HL-60 (cell line): ENCODE data around the gene ARID1B.

Source experiments
- DNase-seq, 2 experiments: peaks; one replicate each; pipeline ENCODE4 v3.0.0-alpha.2; 2010 to 2020; ENCODE audit warnings: low read depth in 1 of 2, low spot score in 1 of 2
- H3K27ac ChIP-seq: fragments of 250-450 bp; sonication (Bioruptor Pico); replicated peaks from 2 replicates; pipeline ENCODE4 v1.5.1; 2020; ENCODE audit warnings: mild to moderate bottlenecking, moderate library complexity
- H3K27me3 ChIP-seq: fragments of 250-450 bp; sonication (Bioruptor Pico); 2 replicates; pipeline ENCODE4 v1.5.1; 2021; ENCODE audit warnings: mild to moderate bottlenecking, moderate library complexity; ENCODE audit not compliant: insufficient read depth, poor library complexity, severe bottlenecking
- H3K4me3 ChIP-seq: replicated peaks from 2 replicates; pipeline ENCODE4 v1.5.1; 2011; ENCODE audit warnings: mild to moderate bottlenecking, control low read depth, low read length; ENCODE audit not compliant: insufficient read depth
- CTCF ChIP-seq: IDR thresholded peaks from one replicate; pipeline ENCODE4 v1.5.1; 2011; ENCODE audit warnings: low read length, control low read depth, inconsistent platforms; ENCODE audit not compliant: insufficient read depth
- GABPA ChIP-seq: IDR thresholded peaks from 2 replicates; pipeline ENCODE4 v1.6.1; 2012; ENCODE audit warnings: low read depth
- POLR2AphosphoS5 ChIP-seq: IDR thresholded peaks from 2 replicates; pipeline ENCODE4 v1.6.1; 2012; ENCODE audit warnings: low read depth
- REST ChIP-seq: IDR thresholded peaks from 2 replicates; pipeline ENCODE4 v1.6.1; 2012; ENCODE audit warnings: low read depth; ENCODE audit not compliant: insufficient replicate concordance
- SPI1 ChIP-seq: IDR thresholded peaks from 2 replicates; pipeline ENCODE4 v1.6.1; 2012; ENCODE audit warnings: low read depth, mild to moderate bottlenecking, borderline replicate concordance

The ARID1B gene

GRCh38 chr6:157203312-157203744 lies 426.1 kb downstream of the ARID1B start:
- TF ChIP-seq GABPA (no peak), REST (no peak), POLR2AphosphoS5 (no peak), SPI1 (no peak), CTCF (no peak)
- Histone ChIP-seq H3K4me3 (no peak overlapping the region), H3K27me3 (no peaks in the 10 kb centered on the region), H3K27ac (no peak overlapping the region)
- no peak for DNase-seq

- DNase-seq = no peak
- no peak for TF ChIP-seq GABPA
- TF ChIP-seq REST = no peak
- no peak for TF ChIP-seq POLR2AphosphoS5
- no peak for TF ChIP-seq CTCF
- no peak for TF ChIP-seq SPI1
- Histone ChIP-seq H3K27me3 (no peaks in the 10 kb centered on the region), H3K4me3 (no peak overlapping the region), H3K27ac (no peak overlapping the region)
Measured at GRCh38 chr6:157203764-157204163, 426.6 kb downstream of the ARID1B start.

GRCh38 chr6:157205473-157206358 lies 428.5 kb downstream of the ARID1B start:
- no peak for DNase-seq
- TF ChIP-seq REST (no peak), CTCF (no peak)
- no peak overlapping the region for H3K27ac ChIP-seq
- H3K27me3 ChIP-seq = no peaks in the 10 kb centered on the region
- H3K4me3 ChIP-seq = no peak overlapping the region
